K562 (cell line): Measurements from ENCODE around the gene FES. TPM values are rescaled to one million over a fixed set of nuclear protein-coding genes. Genes with fewer than 3 reads are reported as not detected.

ENCODE experiments used
- ARID4B ChIP-seq: sonication (generic); formaldehyde crosslinking; IDR thresholded peaks from 2 replicates; pipeline ENCODE4 v1.8.0; 2022; ENCODE audit warnings: mild to moderate bottlenecking, missing genetic modification reagents
- BCOR ChIP-seq: fragments of 450-650 bp; IDR thresholded peaks from 2 replicates; pipeline ENCODE4 v1.6.1; 2016
- CEBPG ChIP-seq, 3 experiments: fragments of 200-800 bp in 1 of 3; sonication (Bioruptor generic) in 1 of 3; sonication (generic) in 1 of 3; formaldehyde crosslinking in 1 of 3; IDR thresholded peaks in 2 of 3; conservative IDR thresholded peaks in 1 of 3; 2 replicates each; pipeline versions ENCODE4 v1.6.1 to v1.8.0; 2016 to 2022; ENCODE audit warnings: missing compliant biosample characterization in 2 of 3, missing genetic modification characterization in 2 of 3, mild to moderate bottlenecking in 1 of 3, missing genetic modification reagents in 1 of 3
- GATAD2A ChIP-seq: fragments of 450-650 bp; IDR thresholded peaks from 2 replicates; pipeline ENCODE4 v1.6.1; 2017
- KLF1 ChIP-seq: fragments of 450-650 bp; IDR thresholded peaks from 2 replicates; pipeline ENCODE4 v1.6.1; 2016; ENCODE audit warnings: missing genetic modification characterization, missing compliant biosample characterization
- NFIC ChIP-seq: fragments of 450-650 bp; IDR thresholded peaks from 2 replicates; pipeline ENCODE4 v1.6.1; 2017; ENCODE audit warnings: mild to moderate bottlenecking, inconsistent platforms
- SIN3B ChIP-seq: fragments of 450-650 bp; IDR thresholded peaks from 2 replicates; pipeline ENCODE4 v1.6.1; 2017; ENCODE audit warnings: low read depth, mild to moderate bottlenecking, moderate library complexity
- SMARCC2 ChIP-seq: fragments of 450-650 bp; IDR thresholded peaks from 2 replicates; pipeline ENCODE4 v1.6.1; 2017; ENCODE audit warnings: antibody characterized with exemption, moderate library complexity, mild to moderate bottlenecking, low read depth
- TCFL5 ChIP-seq: fragments of 250-450 bp; sonication (Bioruptor Pico); conservative IDR thresholded peaks from 2 replicates; pipeline ENCODE4 v1.6.1; 2021; ENCODE audit warnings: mild to moderate bottlenecking, moderate library complexity, matching md5 sums
- ZFP36 ChIP-seq: fragments of 150-350 bp; IDR thresholded peaks from 2 replicates; pipeline ENCODE4 v1.6.1; 2018; ENCODE audit warnings: low read length, low read depth; ENCODE audit not compliant: partially characterized antibody
- ZFP91 ChIP-seq: sonication (generic); formaldehyde crosslinking; IDR thresholded peaks from 2 replicates; pipeline ENCODE4 v1.8.0; 2022; ENCODE audit warnings: mild to moderate bottlenecking, missing genetic modification reagents
- ZFX ChIP-seq: sonication (generic); formaldehyde crosslinking; IDR thresholded peaks from 2 replicates; pipeline ENCODE4 v1.8.0; 2022; ENCODE audit warnings: mild to moderate bottlenecking, missing genetic modification reagents, moderate library complexity
- ZNF165 ChIP-seq: fragments of 250-450 bp; sonication (Bioruptor Pico); IDR thresholded peaks from 2 replicates; pipeline ENCODE4 v1.4.0; 2020; ENCODE audit warnings: borderline replicate concordance
- ZNF23 ChIP-seq: fragments of 250-450 bp; sonication (Bioruptor Pico); IDR thresholded peaks from 2 replicates; pipeline ENCODE4 v1.4.0; 2020; ENCODE audit warnings: mild to moderate bottlenecking
- ZNF282 ChIP-seq: sonication (generic); formaldehyde crosslinking; IDR thresholded peaks from 2 replicates; pipeline ENCODE4 v1.8.1; 2023; ENCODE audit warnings: missing genetic modification reagents
- ZNF354B ChIP-seq: fragments of 250-450 bp; sonication (Bioruptor Pico); IDR thresholded peaks from 2 replicates; pipeline ENCODE4 v1.4.0; 2020
- polyA plus RNA-seq, 8 experiments: library from polyadenylated mRNA; depleted of rRNA in 4 of 8; stranded (reverse) in 5 of 8; unstranded in 3 of 8; fragments of >200 nt; fragmentation: Nextera tagmentation in 2 of 8; fragmentation: Illumina TruSeq in 1 of 8; extraction: Ambion mirVana in 2 of 8; extraction: Trizol in 1 of 8; gene quantifications; 2 replicates each; pipeline versions ENCODE4 v1.2.1 to v1.2.3, GENCODE V29; 2011 to 2014; ENCODE audit warnings: inconsistent platforms in 1 of 8, missing spikeins in 1 of 8
- total RNA-seq, 7 experiments: library from RNA; depleted of rRNA in 6 of 7; stranded (reverse); fragments of >200 nt in 6 of 7; fragmentation: Illumina TruSeq in 2 of 7; extraction: Trizol in 2 of 7; gene quantifications; 2 replicates each; pipeline versions ENCODE4 v1.2.1 to v1.2.3, GENCODE V29; 2011 to 2021; ENCODE audit warnings: low replicate concordance in 1 of 7

The FES gene
- total and polyA plus RNA-seq, 9 of the 15 experiments (the other 6 are each of a cell fraction or from before 2014, with no cell fraction given) = 0.38 to 2.6 (median 0.82) TPM

- TF ChIP-seq ARID4B = 0 out of 2 replicates have a peak, but pooled peaks have one; percentile 18
- TF ChIP-seq NFIC = no peak
- TF ChIP-seq KLF1 (tag) = no peak
- no peak for TF ChIP-seq TCFL5
- TF ChIP-seq ZNF165 (CRISPR knock-in tag) = no peak
- 0 out of 2 replicates have a peak, but pooled peaks have one; percentile 16 for TF ChIP-seq CEBPG (CRISPR knock-in tag; IDR thresholded peaks at IDR 0.05)
- TF ChIP-seq CEBPG (tag; conservative IDR thresholded peaks at IDR 0.05 in 1 of 2, IDR thresholded peaks at IDR 0.05 in 1 of 2) = no peak
- no peak for TF ChIP-seq SIN3B
- peak; percentile 90 for TF ChIP-seq GATAD2A
- 0 out of 2 replicates have a peak, but pooled peaks have one; percentile 20 for TF ChIP-seq ZFP91 (CRISPR knock-in tag)
- TF ChIP-seq BCOR = no peak
- TF ChIP-seq ZNF354B (CRISPR knock-in tag) = no peak
- TF ChIP-seq SMARCC2 = no peak
- peak; percentile 43; the same call in 1 of the 2 replicates for TF ChIP-seq ZFX
- no peak for TF ChIP-seq ZNF23 (CRISPR knock-in tag)
- TF ChIP-seq ZFP36 = no peak
- TF ChIP-seq ZNF282 (CRISPR knock-in tag) = no peak
These were observed 47.2 kb upstream of the FES start (continued) for GRCh38 chr15:90837094-90837493.
